PC-9 (cell line): ENCODE results near the gene OSBPL10. TPM values are rescaled to one million over a fixed set of nuclear protein-coding genes. Genes with fewer than 3 reads are reported as not detected.

ENCODE experiments used
- BruUV-seq: library from RNA; stranded (reverse); fragments of 400-500 nt; replicated peaks from 2 replicates; lab custom pipeline; 2021; lab: Mats Ljungman, UMichigan
- CTCF ChIA-PET: fragments of 300-600 bp; sonication (Branson Sonifier 250); formaldehyde crosslinking; loops from one replicate; lab custom pipeline; 2022; ENCODE audit warnings: antibody characterized with exemption; lab: Charles Lee
- POLR2A ChIA-PET: fragments of 300-600 bp; sonication (Branson Sonifier 250); formaldehyde crosslinking; loops from one replicate; lab custom pipeline; 2022; ENCODE audit warnings: antibody characterized with exemption; ENCODE audit not compliant: unreplicated experiment; lab: Charles Lee
- DNase-seq, 2 experiments: peaks; one replicate each; pipeline versions ENCODE4 v3.0.0 to v3.0.0-alpha.2; 2015 to 2022; ENCODE audit warnings: mixed read lengths in 1 of 2
- H2AFZ ChIP-seq: fragments of 200-600 bp; sonication (generic); 2 replicates; pipeline ENCODE4 v1.8.1; 2017; ENCODE audit warnings: antibody characterized with exemption
- H3F3A ChIP-seq: fragments of 200-600 bp; sonication (generic); 2 replicates; pipeline ENCODE4 v1.8.1; 2017; ENCODE audit warnings: antibody characterized with exemption, mild to moderate bottlenecking, low read depth; ENCODE audit not compliant: insufficient read depth
- H3K27ac ChIP-seq: fragments of 200-600 bp; sonication (generic); 2 replicates; pipeline ENCODE4 v1.6.1; 2016; ENCODE audit warnings: mixed run types
- H3K27me3 ChIP-seq: fragments of 200-600 bp; sonication (generic); 2 replicates; pipeline ENCODE4 v1.6.1; 2016; ENCODE audit warnings: low read depth, mixed run types; ENCODE audit not compliant: insufficient read depth
- H3K36me3 ChIP-seq: fragments of 200-600 bp; sonication (generic); 2 replicates; pipeline ENCODE4 v1.6.1; 2016; ENCODE audit warnings: low read depth, mixed run types
- H3K4me1 ChIP-seq: fragments of 200-600 bp; sonication (generic); replicated peaks from 2 replicates; pipeline ENCODE4 v1.6.1; 2016; ENCODE audit warnings: mixed run types; ENCODE audit not compliant: insufficient read depth
- H3K4me2 ChIP-seq: fragments of 200-600 bp; sonication (generic); 2 replicates; pipeline ENCODE4 v1.6.1; 2017; ENCODE audit warnings: mixed run types
- H3K4me3 ChIP-seq: fragments of 200-600 bp; sonication (generic); 2 replicates; pipeline ENCODE4 v1.6.1; 2016; ENCODE audit warnings: mixed run types
- H3K79me2 ChIP-seq: fragments of 200-600 bp; sonication (generic); 2 replicates; pipeline ENCODE4 v1.6.1; 2017; ENCODE audit warnings: low read depth, mixed run types
- H3K9me2 ChIP-seq: fragments of 200-600 bp; sonication (generic); 2 replicates; pipeline ENCODE4 v1.8.1; 2017; ENCODE audit warnings: mild to moderate bottlenecking; ENCODE audit not compliant: insufficient read depth
- H3K9me3 ChIP-seq: fragments of 200-600 bp; sonication (generic); 2 replicates; pipeline ENCODE4 v1.8.1; 2016; ENCODE audit warnings: low read depth; ENCODE audit not compliant: insufficient read depth
- H4K20me1 ChIP-seq: fragments of 200-600 bp; sonication (generic); 2 replicates; pipeline ENCODE4 v1.8.1; 2017; ENCODE audit not compliant: insufficient read depth
- CTCF ChIP-seq: fragments of 200-600 bp; sonication (generic); conservative IDR thresholded peaks from 2 replicates; pipeline ENCODE4 v1.6.1; 2017; ENCODE audit warnings: mixed run types, antibody characterized with exemption, mild to moderate bottlenecking, moderate library complexity
- EZH2 ChIP-seq: fragments of 200-600 bp; sonication (generic); IDR thresholded peaks from 2 replicates; pipeline ENCODE4 v1.8.0; 2017; ENCODE audit warnings: antibody characterized with exemption, low read depth
- intact Hi-C: fragments of 100-400 bp; cut with micrococcal nuclease; formaldehyde crosslinking; loops from one replicate; pipeline ENCODE4 v1.10.0; 2022; ENCODE audit not compliant: unreplicated experiment
- total RNA-seq: library from RNA; stranded (reverse); gene quantifications from 2 replicates; pipeline ENCODE4 v1.2.3, GENCODE V29; 2021

Gene OSBPL10
- total RNA-seq, 1 experiment from 2014 or later = 42.0 TPM

GRCh38 chr3:31613654-31614053 is 367.4 kb downstream of the OSBPL10 start:
- no TSS peak for BruUV-seq
- Histone ChIP-seq H3K9me2 (no peaks in the 10 kb centered on the region), H3K4me2 (no peak overlapping the region), H2AFZ (no peak overlapping the region), H3K4me1 (no peaks in the 10 kb centered on the region), H3K79me2 (peaks cover 19% of the 10 kb centered on the region; the same call in 1 of the 2 replicates), H4K20me1 (no peaks in the 10 kb centered on the region; the same call in 1 of the 2 replicates), H3K27me3 (no peaks in the 10 kb centered on the region), H3K4me3 (no peak overlapping the region), H3K36me3 (no peaks in the 10 kb centered on the region), H3K9me3 (no peaks in the 10 kb centered on the region), H3K27ac (no peak overlapping the region), H3F3A (0 out of 2 replicates have a peak, but pooled peaks cover 3% of the 10 kb centered on the region)
- ChIA-PET POLR2A (no interaction called here), CTCF (no interaction called here)
- DNase-seq = no peak
- TF ChIP-seq CTCF (no peak), EZH2 (no peak)
- intact Hi-C loops = loop anchor here (10.0 kb wide), 1 partner anchor 531 kb away; no protein-coding TSS in a partner anchor

- Histone ChIP-seq H3K79me2 (peaks cover 19% of the 10 kb centered on the region; the same call in 1 of the 2 replicates), H2AFZ (no peak overlapping the region), H3K4me3 (no peak overlapping the region), H3K4me1 (no peaks in the 10 kb centered on the region), H3K4me2 (no peak overlapping the region), H3F3A (0 out of 2 replicates have a peak, but pooled peaks cover 3% of the 10 kb centered on the region), H3K36me3 (no peaks in the 10 kb centered on the region), H3K27ac (no peak overlapping the region), H3K27me3 (no peaks in the 10 kb centered on the region), H3K9me3 (no peaks in the 10 kb centered on the region), H4K20me1 (no peaks in the 10 kb centered on the region; the same call in 1 of the 2 replicates), H3K9me2 (no peaks in the 10 kb centered on the region)
- ChIA-PET POLR2A (no interaction called here), CTCF (no interaction called here)
- no peak for TF ChIP-seq CTCF
- no peak for DNase-seq
- no TSS peak for BruUV-seq
- intact Hi-C loops = loop anchor here (10.0 kb wide), 1 partner anchor 532 kb away; no protein-coding TSS in a partner anchor
These were observed 367.9 kb downstream of the OSBPL10 start for GRCh38 chr3:31613177-31613576.

Other genes starting within 250 kb of the OSBPL10 start
- 2.6 and 5.3 TPM in 2 replicates for gene ZNF860, start 488 bp upstream of the OSBPL10 start, total RNA-seq
- 10.3 and 11.2 TPM in 2 replicates for gene GPD1L, start 125.4 kb upstream of the OSBPL10 start, total RNA-seq